CD4-positive, CD25-positive, alpha-beta regulatory T cell (primary cell): ENCODE data around the gene CYP2C18. TPM values are rescaled to one million over a fixed set of nuclear protein-coding genes. Genes with fewer than 3 reads are reported as not detected.
A peak's percentile ranks its signal among the peaks of the same experiment; 100 is the strongest.

Experiments used
- ATAC-seq, 2 donors: fragments of 150-1000 bp; cut with Tn5 transposase; one replicate each; pipeline ENCODE4 v1.10.0; 2021; ENCODE audit warnings: low read depth in 2 of 2, moderate number of reproducible peaks in 2 of 2, moderate library complexity in 1 of 2
- DNase-seq, 3 donors: peaks; one replicate each; pipeline versions ENCODE4 v3.0.0 to v3.0.0-alpha.2; 2012 to 2022; ENCODE audit warnings: mixed read lengths in 1 of 3
- H3K27ac ChIP-seq: one replicate; pipeline ENCODE4 v1.7.0; 2013; ENCODE audit warnings: mild to moderate bottlenecking, low read length; ENCODE audit not compliant: insufficient read depth, poor library complexity, severe bottlenecking
- H3K27me3 ChIP-seq: one replicate; pipeline ENCODE4 v1.7.0; 2013; ENCODE audit warnings: low read length; ENCODE audit not compliant: control insufficient read depth, insufficient read depth
- H3K36me3 ChIP-seq: one replicate; pipeline ENCODE4 v1.7.0; 2013; ENCODE audit warnings: mild to moderate bottlenecking, low read length, moderate library complexity; ENCODE audit not compliant: control insufficient read depth, insufficient read depth
- H3K4me1 ChIP-seq: 2 replicates; pipeline ENCODE4 v1.7.0; 2013; ENCODE audit warnings: mild to moderate bottlenecking, low read length; ENCODE audit not compliant: insufficient read depth, control insufficient read depth, poor library complexity, severe bottlenecking
- H3K4me3 ChIP-seq: one replicate; pipeline ENCODE4 v1.7.0; 2013; ENCODE audit warnings: low read depth, mild to moderate bottlenecking, low read length, moderate library complexity
- H3K9me3 ChIP-seq, 2 experiments: 1 replicate in 1 of 2; 2 replicates in 1 of 2; pipeline ENCODE4 v1.7.0; 2013; ENCODE audit warnings: low read length in 2 of 2, mild to moderate bottlenecking in 1 of 2, moderate library complexity in 1 of 2; ENCODE audit not compliant: control insufficient read depth in 2 of 2
- H3K27ac Mint-ChIP-seq, 3 donors: one replicate each; pipeline ENCODE4 v1.8.0; 2020 to 2022; ENCODE audit warnings: mild to moderate bottlenecking in 3 of 3, mixed read lengths in 3 of 3, moderate library complexity in 2 of 3
- H3K27me3 Mint-ChIP-seq: one replicate; pipeline ENCODE4 v1.8.0; 2022; ENCODE audit warnings: mild to moderate bottlenecking, mixed read lengths
- H3K36me3 Mint-ChIP-seq: one replicate; pipeline ENCODE4 v1.8.0; 2020; ENCODE audit warnings: mixed read lengths
- H3K4me1 Mint-ChIP-seq, 4 donors: one replicate each; pipeline ENCODE4 v1.8.0; 2020 to 2022; ENCODE audit warnings: mixed read lengths in 4 of 4, mild to moderate bottlenecking in 1 of 4
- H3K4me3 Mint-ChIP-seq, 4 donors: one replicate each; pipeline ENCODE4 v1.8.0; 2020 to 2022; ENCODE audit warnings: mild to moderate bottlenecking in 4 of 4, mixed read lengths in 4 of 4, moderate library complexity in 3 of 4
- H3K9me3 Mint-ChIP-seq, 7 donors: one replicate each; pipeline ENCODE4 v1.8.0; 2020 to 2022; ENCODE audit warnings: mixed read lengths in 7 of 7, mild to moderate bottlenecking in 3 of 7, moderate library complexity in 2 of 7
- polyA plus RNA-seq, 4 donors: library from polyadenylated mRNA; unstranded; fragments of 300-500 nt; fragmentation: Illumina TruSeq; gene quantifications; one replicate each; pipeline ENCODE4 v1.2.3, GENCODE V29; 2021
- total RNA-seq: library from RNA; stranded (reverse); gene quantifications from one replicate; pipeline ENCODE4 v1.2.3, GENCODE V29; 2022

The CYP2C18 gene
- total and polyA plus RNA-seq, 5 donors from 2014 or later = not detected

- no peak overlapping the region for H3K4me3 Mint-ChIP-seq
- peaks cover 0 to 4% (median 3%) of the 10 kb centered on the region in 7 donors for H3K9me3 Mint-ChIP-seq
- no peaks in the 10 kb centered on the region for H3K4me1 Mint-ChIP-seq
- H3K9me3 ChIP-seq = no peaks in the 10 kb centered on the region
- DNase-seq = no peak
- no peaks in the 10 kb centered on the region for H3K27me3 Mint-ChIP-seq
- H3K27ac ChIP-seq = no peak overlapping the region
- H3K36me3 ChIP-seq = no peaks in the 10 kb centered on the region
- ATAC-seq = no peak
- no peak overlapping the region for H3K27ac Mint-ChIP-seq
- H3K36me3 Mint-ChIP-seq = no peaks in the 10 kb centered on the region
- no peak overlapping the region for H3K4me3 ChIP-seq
- H3K27me3 ChIP-seq = no peaks in the 10 kb centered on the region
- H3K4me1 ChIP-seq = no peaks in the 10 kb centered on the region
Observed at GRCh38 chr10:94687625-94688248, 4.2 kb downstream of the CYP2C18 start.

- DNase-seq (no peak), ATAC-seq (no peak)
- H3K9me3 Mint-ChIP-seq = peaks cover 0 to 11% (median 5%) of the 10 kb centered on the region in 7 donors
- H3K27ac Mint-ChIP-seq = no peak overlapping the region
- no peaks in the 10 kb centered on the region for H3K27me3 Mint-ChIP-seq
- no peak overlapping the region for H3K27ac ChIP-seq
- H3K9me3 ChIP-seq = no peaks in the 10 kb centered on the region
- no peak overlapping the region for H3K4me3 ChIP-seq
- no peaks in the 10 kb centered on the region for H3K27me3 ChIP-seq
- no peaks in the 10 kb centered on the region for H3K4me1 Mint-ChIP-seq
- no peaks in the 10 kb centered on the region for H3K4me1 ChIP-seq
- no peaks in the 10 kb centered on the region for H3K36me3 Mint-ChIP-seq
- H3K36me3 ChIP-seq = no peaks in the 10 kb centered on the region
- no peak overlapping the region for H3K4me3 Mint-ChIP-seq
Observed at GRCh38 chr10:94706089-94706488, 22.6 kb downstream of the CYP2C18 start.

- Mint-ChIP-seq H3K4me1 (no peaks in the 10 kb centered on the region), H3K27me3 (no peaks in the 10 kb centered on the region), H3K36me3 (no peaks in the 10 kb centered on the region), H3K9me3 (peaks cover 0 to 11% (median 5%) of the 10 kb centered on the region in 7 donors), H3K4me3 (no peak overlapping the region), H3K27ac (no peak overlapping the region)
- Histone ChIP-seq H3K27ac (no peak overlapping the region), H3K36me3 (no peaks in the 10 kb centered on the region), H3K4me3 (no peak overlapping the region), H3K27me3 (no peaks in the 10 kb centered on the region), H3K4me1 (no peaks in the 10 kb centered on the region), H3K9me3 (no peaks in the 10 kb centered on the region)
- ATAC-seq (no peak), DNase-seq (no peak)
Observed at GRCh38 chr10:94710578-94710977, 27.0 kb downstream of the CYP2C18 start.

- H3K36me3 Mint-ChIP-seq = no peaks in the 10 kb centered on the region
- H3K9me3 ChIP-seq = no peaks in the 10 kb centered on the region
- no peaks in the 10 kb centered on the region for H3K4me1 ChIP-seq
- H3K4me3 ChIP-seq = no peak overlapping the region
- no peaks in the 10 kb centered on the region for H3K27me3 Mint-ChIP-seq
- no peak overlapping the region for H3K27ac Mint-ChIP-seq
- H3K27ac ChIP-seq = no peak overlapping the region
- DNase-seq (no peak), ATAC-seq (no peak)
- H3K36me3 ChIP-seq = no peaks in the 10 kb centered on the region
- H3K4me3 Mint-ChIP-seq = no peak overlapping the region
- no peaks in the 10 kb centered on the region for H3K4me1 Mint-ChIP-seq
- no peaks in the 10 kb centered on the region for H3K27me3 ChIP-seq
- H3K9me3 Mint-ChIP-seq = peaks cover 0 to 3% (median 0%) of the 10 kb centered on the region in 7 donors
Observed at GRCh38 chr10:94725871-94726270, 42.3 kb downstream of the CYP2C18 start.

GRCh38 chr10:94735197-94735596, 51.7 kb downstream of the CYP2C18 start:
- Mint-ChIP-seq H3K4me1 (no peaks in the 10 kb centered on the region), H3K4me3 (no peak overlapping the region), H3K27me3 (no peaks in the 10 kb centered on the region), H3K36me3 (no peaks in the 10 kb centered on the region), H3K27ac (no peak overlapping the region), H3K9me3 (peaks cover 0 to 10% (median 3%) of the 10 kb centered on the region in 7 donors)
- Histone ChIP-seq H3K4me1 (no peaks in the 10 kb centered on the region), H3K9me3 (no peaks in the 10 kb centered on the region), H3K4me3 (no peak overlapping the region), H3K36me3 (no peaks in the 10 kb centered on the region), H3K27me3 (no peaks in the 10 kb centered on the region), H3K27ac (no peak overlapping the region)
- ATAC-seq (no peak), DNase-seq (no peak)

- Mint-ChIP-seq H3K4me1 (no peaks in the 10 kb centered on the region), H3K27ac (no peak overlapping the region), H3K27me3 (no peaks in the 10 kb centered on the region), H3K36me3 (no peaks in the 10 kb centered on the region), H3K9me3 (peaks cover 2 to 19% (median 6%) of the 10 kb centered on the region in 7 donors), H3K4me3 (no peak overlapping the region)
- H3K9me3 ChIP-seq = no peaks in the 10 kb centered on the region
- ATAC-seq = no peak
- no peak for DNase-seq
- H3K4me3 ChIP-seq = no peak overlapping the region
- H3K4me1 ChIP-seq = no peaks in the 10 kb centered on the region
- no peaks in the 10 kb centered on the region for H3K27me3 ChIP-seq
- H3K27ac ChIP-seq = no peak overlapping the region
- no peaks in the 10 kb centered on the region for H3K36me3 ChIP-seq
Observed at GRCh38 chr10:94738588-94738987, 55.1 kb downstream of the CYP2C18 start.

GRCh38 chr10:94747137-94747536, 63.6 kb downstream of the CYP2C18 start:
- Histone ChIP-seq H3K27me3 (no peaks in the 10 kb centered on the region), H3K9me3 (no peaks in the 10 kb centered on the region), H3K36me3 (no peaks in the 10 kb centered on the region), H3K4me1 (no peaks in the 10 kb centered on the region), H3K27ac (no peak overlapping the region), H3K4me3 (no peak overlapping the region)
- H3K9me3 Mint-ChIP-seq = peaks cover 3 to 29% (median 8%) of the 10 kb centered on the region in 7 donors
- no peaks in the 10 kb centered on the region for H3K36me3 Mint-ChIP-seq
- peak overlapping the region in 1 of 3 donors; percentile 12 for H3K27ac Mint-ChIP-seq
- no peak overlapping the region for H3K4me3 Mint-ChIP-seq
- no peak for ATAC-seq
- H3K4me1 Mint-ChIP-seq = no peaks in the 10 kb centered on the region
- H3K27me3 Mint-ChIP-seq = no peaks in the 10 kb centered on the region
- DNase-seq = no peak

- H3K27ac ChIP-seq = no peak overlapping the region
- DNase-seq = no peak
- Mint-ChIP-seq H3K9me3 (peaks cover 3 to 23% (median 6%) of the 10 kb centered on the region in 7 donors), H3K4me1 (no peaks in the 10 kb centered on the region), H3K4me3 (no peak overlapping the region), H3K27ac (no peak overlapping the region), H3K27me3 (no peaks in the 10 kb centered on the region), H3K36me3 (no peaks in the 10 kb centered on the region)
- ATAC-seq = no peak
- H3K4me1 ChIP-seq = no peaks in the 10 kb centered on the region
- no peaks in the 10 kb centered on the region for H3K9me3 ChIP-seq
- no peaks in the 10 kb centered on the region for H3K36me3 ChIP-seq
- no peak overlapping the region for H3K4me3 ChIP-seq
- H3K27me3 ChIP-seq = no peaks in the 10 kb centered on the region
Observed at GRCh38 chr10:94747838-94748237, 64.3 kb downstream of the CYP2C18 start.
